ENCODE data around the gene MTMR10. TPM values are rescaled to one million over a fixed set of nuclear protein-coding genes. Genes with fewer than 3 reads are reported as not detected.

MTMR10 gene
- total RNA-seq, 1 experiment from 2014 or later = 20.8 TPM

- DNase-seq (ENCODE audit: low read depth, low spot score) = no peak
- in situ Hi-C loops (cut with HindIII; ENCODE audit: low pct_unique_long_range_greater_than_20kb, low sequenced_read_pairs) = no loop called here
Observed at GRCh38 chr15:31017311-31017710, 25.9 kb upstream of the MTMR10 start.

GRCh38 chr15:31016446-31016915, 25.1 kb upstream of the MTMR10 start:
- DNase-seq (ENCODE audit: low read depth, low spot score) = peak; percentile 28
- in situ Hi-C loops (cut with HindIII; ENCODE audit: low pct_unique_long_range_greater_than_20kb, low sequenced_read_pairs) = no loop called here

GRCh38 chr15:31014608-31014925, 23.1 kb upstream of the MTMR10 start:
- no peak for DNase-seq (ENCODE audit: low read depth, low spot score)
- in situ Hi-C loops (cut with HindIII; ENCODE audit: low pct_unique_long_range_greater_than_20kb, low sequenced_read_pairs) = no loop called here

GRCh38 chr15:31013863-31014607, 22.6 kb upstream of the MTMR10 start:
- in situ Hi-C loops (cut with HindIII; ENCODE audit: low pct_unique_long_range_greater_than_20kb, low sequenced_read_pairs) = no loop called here
- DNase-seq (ENCODE audit: low read depth, low spot score) = no peak

- in situ Hi-C loops (cut with HindIII; ENCODE audit: low pct_unique_long_range_greater_than_20kb, low sequenced_read_pairs) = no loop called here
- DNase-seq (ENCODE audit: low read depth, low spot score) = no peak
Observed at GRCh38 chr15:31012455-31012854, 21.0 kb upstream of the MTMR10 start.

GRCh38 chr15:31010036-31010435, 18.6 kb upstream of the MTMR10 start:
- in situ Hi-C loops (cut with HindIII; ENCODE audit: low pct_unique_long_range_greater_than_20kb, low sequenced_read_pairs) = no loop called here
- no peak for DNase-seq (ENCODE audit: low read depth, low spot score)

- in situ Hi-C loops (cut with HindIII; ENCODE audit: low pct_unique_long_range_greater_than_20kb, low sequenced_read_pairs) = no loop called here
- no peak for DNase-seq (ENCODE audit: low read depth, low spot score)
Observed at GRCh38 chr15:31005660-31006059, 14.2 kb upstream of the MTMR10 start.

- in situ Hi-C loops (cut with HindIII; ENCODE audit: low pct_unique_long_range_greater_than_20kb, low sequenced_read_pairs) = no loop called here
- no peak for DNase-seq (ENCODE audit: low read depth, low spot score)
Observed at GRCh38 chr15:31004220-31004733, 12.8 kb upstream of the MTMR10 start.

- no peak for DNase-seq (ENCODE audit: low read depth, low spot score)
- in situ Hi-C loops (cut with HindIII; ENCODE audit: low pct_unique_long_range_greater_than_20kb, low sequenced_read_pairs) = no loop called here
Observed at GRCh38 chr15:31001702-31002101, 10.3 kb upstream of the MTMR10 start.

- in situ Hi-C loops (cut with HindIII; ENCODE audit: low pct_unique_long_range_greater_than_20kb, low sequenced_read_pairs) = no loop called here
- DNase-seq (ENCODE audit: low read depth, low spot score) = no peak
Observed at GRCh38 chr15:30999729-31000128, 8.3 kb upstream of the MTMR10 start.

- DNase-seq (ENCODE audit: low read depth, low spot score) = peak; percentile 45
- in situ Hi-C loops (cut with HindIII; ENCODE audit: low pct_unique_long_range_greater_than_20kb, low sequenced_read_pairs) = no loop called here
Observed at GRCh38 chr15:30997270-30997669, 5.8 kb upstream of the MTMR10 start.

GRCh38 chr15:30992249-30992864, 929 bp upstream of the MTMR10 start:
- peak; percentile 25 for DNase-seq (ENCODE audit: low read depth, low spot score)
- in situ Hi-C loops (cut with HindIII; ENCODE audit: low pct_unique_long_range_greater_than_20kb, low sequenced_read_pairs) = no loop called here

GRCh38 chr15:30990446-30991254, 778 bp downstream of the MTMR10 start:
- in situ Hi-C loops (cut with HindIII; ENCODE audit: low pct_unique_long_range_greater_than_20kb, low sequenced_read_pairs) = no loop called here
- no peak for DNase-seq (ENCODE audit: low read depth, low spot score)

GRCh38 chr15:30990036-30990435, 1.4 kb downstream of the MTMR10 start:
- peak; percentile 52 for DNase-seq (ENCODE audit: low read depth, low spot score)
- in situ Hi-C loops (cut with HindIII; ENCODE audit: low pct_unique_long_range_greater_than_20kb, low sequenced_read_pairs) = no loop called here

- peak; percentile 43 for DNase-seq (ENCODE audit: low read depth, low spot score)
- in situ Hi-C loops (cut with HindIII; ENCODE audit: low pct_unique_long_range_greater_than_20kb, low sequenced_read_pairs) = no loop called here
Observed at GRCh38 chr15:30985081-30985531, 6.3 kb downstream of the MTMR10 start.

GRCh38 chr15:30984542-30984941, 6.9 kb downstream of the MTMR10 start:
- in situ Hi-C loops (cut with HindIII; ENCODE audit: low pct_unique_long_range_greater_than_20kb, low sequenced_read_pairs) = no loop called here
- peak; percentile 87 for DNase-seq (ENCODE audit: low read depth, low spot score)

GRCh38 chr15:30984118-30984517, 7.3 kb downstream of the MTMR10 start:
- in situ Hi-C loops (cut with HindIII; ENCODE audit: low pct_unique_long_range_greater_than_20kb, low sequenced_read_pairs) = no loop called here

GRCh38 chr15:30979457-30979856, 12.0 kb downstream of the MTMR10 start:
- in situ Hi-C loops (cut with HindIII; ENCODE audit: low pct_unique_long_range_greater_than_20kb, low sequenced_read_pairs) = no loop called here

More at GRCh38 chr15:30984118-30984517, 7.3 kb downstream of the MTMR10 start:
- DNase-seq (ENCODE audit: low read depth, low spot score) = peak; percentile 23

More at GRCh38 chr15:30979457-30979856, 12.0 kb downstream of the MTMR10 start:
- no peak for DNase-seq (ENCODE audit: low read depth, low spot score)
